Measurements from ENCODE around the gene RERE.

RERE gene

DNA sequence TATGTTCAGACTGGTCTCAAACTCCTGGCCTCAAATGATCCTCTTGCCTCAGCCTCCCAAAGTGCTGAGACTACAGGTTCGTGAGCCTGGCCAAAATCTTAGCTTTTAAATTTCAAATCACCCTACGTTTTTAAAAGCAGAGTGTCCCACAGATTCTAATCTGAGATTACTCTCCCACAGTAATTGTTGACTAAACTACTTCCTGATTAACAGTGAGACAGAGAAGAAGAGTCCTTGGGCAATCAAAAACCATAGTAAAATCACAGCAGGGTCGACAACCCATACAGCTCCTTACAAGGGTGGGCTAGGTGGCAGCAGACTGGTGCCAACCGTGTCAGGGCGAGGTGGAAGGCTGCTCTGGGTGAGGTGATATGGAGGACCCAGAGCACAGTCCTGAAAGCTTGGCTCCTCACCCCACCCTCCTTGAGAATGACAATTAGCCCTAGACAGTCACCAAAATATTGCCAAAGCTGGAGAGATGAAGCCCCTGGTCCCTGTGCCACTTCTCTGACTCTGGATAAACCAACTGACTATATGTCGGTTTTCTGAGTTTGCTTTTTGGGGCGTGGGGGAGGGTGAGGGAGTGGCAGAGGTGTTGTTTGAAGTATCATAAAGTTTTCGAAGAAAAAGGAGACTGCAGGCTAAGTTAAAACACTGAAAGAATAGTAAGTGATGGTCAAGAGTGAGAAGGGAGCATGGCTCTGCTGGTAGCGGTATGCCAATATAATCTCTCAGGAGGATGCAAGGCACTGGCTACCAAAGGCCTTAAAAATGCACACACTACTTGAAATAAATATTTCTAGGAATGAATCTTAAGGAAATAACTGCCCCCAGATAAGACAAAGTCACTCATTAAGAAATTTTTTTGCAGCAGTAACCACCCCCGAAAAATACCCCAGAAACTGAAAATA lies 412.7 kb downstream of the RERE start:
- DNase-seq (ENCODE audit: low read depth) = no peak

- DNase-seq (ENCODE audit: low read depth) = no peak
Observed at GRCh38 chr1:8402109-8402710, 415.2 kb downstream of the RERE start.

- no peak for DNase-seq (ENCODE audit: low read depth)
Observed at GRCh38 chr1:8398677-8399076, 418.8 kb downstream of the RERE start.

GRCh38 chr1:8398086-8398485 lies 419.4 kb downstream of the RERE start:
- DNase-seq (ENCODE audit: low read depth) = no peak

DNA sequence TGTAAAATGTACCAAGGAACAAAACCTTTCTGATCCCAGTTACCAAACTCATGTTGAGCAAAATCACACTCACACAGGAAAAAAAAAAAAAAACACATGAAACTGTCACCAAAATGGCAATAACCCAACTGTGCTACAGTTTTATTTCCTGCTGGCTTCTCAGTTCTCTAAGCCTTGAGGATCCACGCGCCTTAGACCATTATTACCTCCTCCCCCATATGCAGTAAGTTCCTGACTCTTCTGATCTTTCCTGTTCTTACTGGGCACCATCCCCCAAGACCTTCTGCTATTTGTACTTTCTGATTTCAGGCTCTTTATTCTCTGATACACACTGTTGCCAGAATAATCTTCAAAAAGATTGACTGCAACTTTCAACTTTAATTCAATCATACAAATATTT lies 419.9 kb downstream of the RERE start:
- DNase-seq (ENCODE audit: low read depth) = peak; percentile 61

GRCh38 chr1:8396786-8397406 lies 420.5 kb downstream of the RERE start:
- peak; percentile 99 for DNase-seq (ENCODE audit: low read depth)

GRCh38 chr1:8396083-8396785 lies 421.2 kb downstream of the RERE start:
- DNase-seq (ENCODE audit: low read depth) = peak; percentile 86

DNA sequence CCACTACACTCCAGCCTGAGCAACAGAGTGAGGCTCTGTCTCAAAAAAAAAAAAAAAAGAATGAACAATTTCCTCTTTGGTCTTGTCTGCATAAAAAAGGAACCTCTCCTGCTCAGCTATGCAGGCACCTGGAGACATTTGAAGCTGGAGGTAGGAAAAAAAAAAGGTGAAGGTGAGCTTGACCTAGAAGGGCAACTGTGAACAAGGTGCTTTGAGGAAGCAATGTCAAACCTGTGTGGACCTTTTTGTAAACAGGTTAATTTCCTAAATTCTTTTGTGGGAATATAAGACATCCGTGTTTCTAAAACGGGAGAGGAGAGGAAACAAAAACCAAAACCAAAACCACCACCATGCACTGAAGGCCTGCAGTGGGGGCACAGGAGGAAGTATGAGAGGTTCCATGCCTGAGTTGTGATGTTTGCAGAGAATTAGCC lies 422.0 kb downstream of the RERE start:
- peak; percentile 29 for DNase-seq (ENCODE audit: low read depth)

GRCh38 chr1:8394456-8395321 lies 422.8 kb downstream of the RERE start:
- DNase-seq (ENCODE audit: low read depth) = peak; percentile 94

GRCh38 chr1:8392522-8392921 lies 424.9 kb downstream of the RERE start:
- no peak for DNase-seq (ENCODE audit: low read depth)

GRCh38 chr1:8390707-8391106 lies 426.7 kb downstream of the RERE start:
- no peak for DNase-seq (ENCODE audit: low read depth)

DNA sequence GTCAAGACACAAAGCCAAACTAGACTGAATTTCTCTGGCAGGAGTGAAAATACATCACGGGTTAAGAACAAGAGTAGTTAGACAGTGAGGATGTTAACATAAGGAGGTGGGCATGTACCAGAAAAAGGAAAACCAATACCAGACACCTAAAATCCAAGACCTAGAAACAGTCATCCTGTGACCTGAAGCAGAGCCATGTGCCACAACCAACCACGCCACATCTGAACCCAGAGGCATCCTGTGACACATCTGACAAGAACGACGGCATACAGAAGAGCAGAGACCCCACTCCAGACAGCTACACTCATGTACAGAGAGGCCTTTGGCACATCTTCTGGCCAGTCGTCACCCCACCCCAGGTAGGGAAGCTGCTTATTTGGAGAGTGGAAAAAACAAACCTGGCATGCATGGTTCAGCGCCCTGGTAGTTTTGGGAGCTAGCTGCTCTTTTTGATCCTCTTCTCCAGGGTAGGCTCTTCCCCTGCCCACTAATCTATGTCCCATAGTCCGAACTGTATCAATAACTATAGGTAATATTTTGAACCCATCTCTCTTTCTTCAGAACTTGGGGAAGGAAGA lies 427.4 kb downstream of the RERE start:
- DNase-seq (ENCODE audit: low read depth) = no peak

- no peak for DNase-seq (ENCODE audit: low read depth)
Observed at GRCh38 chr1:8388732-8389562, 428.5 kb downstream of the RERE start.

DNA sequence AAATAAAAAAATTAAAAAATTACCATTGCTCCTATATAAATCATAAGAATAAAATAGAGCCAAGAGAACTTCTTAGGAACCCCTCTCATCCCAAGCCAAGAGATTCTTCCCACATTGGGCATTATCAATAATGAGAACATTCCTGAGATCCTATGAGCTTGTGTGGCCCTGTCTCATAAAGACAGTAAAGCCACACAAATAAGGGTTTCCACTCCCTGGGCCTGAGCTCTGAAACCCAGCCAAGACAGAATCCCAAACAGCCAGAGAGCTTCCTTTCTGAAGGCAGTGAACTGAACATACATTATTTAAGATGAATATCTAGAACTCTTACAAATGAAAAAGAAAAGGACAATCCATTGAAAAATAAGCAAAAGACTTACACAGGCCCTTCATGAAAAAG lies 431.2 kb downstream of the RERE start:
- no peak for DNase-seq (ENCODE audit: low read depth)

GRCh38 chr1:8384577-8384976 lies 432.9 kb downstream of the RERE start:
- DNase-seq (ENCODE audit: low read depth) = peak; percentile 43

GRCh38 chr1:8384088-8384487 lies 433.4 kb downstream of the RERE start:
- peak; percentile 49 for DNase-seq (ENCODE audit: low read depth)

DNA sequence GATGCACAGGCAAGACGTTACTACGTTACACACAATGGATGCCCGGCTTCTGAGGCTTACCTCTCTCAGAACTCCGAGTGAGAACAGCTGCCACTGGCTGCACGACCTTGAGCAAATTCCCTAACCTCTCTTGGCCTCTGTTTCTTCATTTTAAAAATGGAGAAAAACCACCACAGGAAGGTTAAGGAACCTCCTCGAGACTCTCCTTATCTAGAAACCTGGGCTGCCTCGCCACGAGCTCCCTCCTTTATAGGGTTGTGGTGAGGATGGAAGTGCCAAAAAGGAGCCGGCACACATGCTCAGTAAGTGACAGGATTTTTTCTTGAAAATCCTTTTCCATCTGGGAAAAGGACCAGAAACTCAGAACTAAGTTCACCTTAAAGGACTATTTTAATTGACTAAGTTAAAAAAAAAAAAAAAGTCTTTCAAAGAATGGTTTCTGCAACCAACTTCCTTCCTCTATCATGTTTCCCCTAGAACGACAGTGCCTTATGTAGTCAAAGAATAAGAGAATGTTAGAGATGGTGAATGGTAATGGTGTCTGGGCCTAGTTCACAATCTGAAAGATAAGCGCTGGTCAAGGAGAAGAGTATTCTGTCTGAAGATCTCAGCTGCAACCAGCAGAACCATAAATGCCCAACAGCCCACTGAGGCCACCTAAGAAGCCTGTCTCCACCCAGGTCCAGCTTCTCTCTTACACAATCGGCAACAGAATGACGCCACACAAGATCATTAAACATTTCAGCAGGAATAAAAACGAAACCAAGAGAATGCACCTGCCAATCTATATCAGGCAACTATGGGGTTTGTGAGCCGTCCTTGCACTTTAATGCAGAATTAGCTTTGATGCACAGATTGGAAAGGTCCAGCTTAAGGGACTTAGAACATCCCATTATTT lies 434.6 kb downstream of the RERE start:
- no peak for DNase-seq (ENCODE audit: low read depth)

DNA sequence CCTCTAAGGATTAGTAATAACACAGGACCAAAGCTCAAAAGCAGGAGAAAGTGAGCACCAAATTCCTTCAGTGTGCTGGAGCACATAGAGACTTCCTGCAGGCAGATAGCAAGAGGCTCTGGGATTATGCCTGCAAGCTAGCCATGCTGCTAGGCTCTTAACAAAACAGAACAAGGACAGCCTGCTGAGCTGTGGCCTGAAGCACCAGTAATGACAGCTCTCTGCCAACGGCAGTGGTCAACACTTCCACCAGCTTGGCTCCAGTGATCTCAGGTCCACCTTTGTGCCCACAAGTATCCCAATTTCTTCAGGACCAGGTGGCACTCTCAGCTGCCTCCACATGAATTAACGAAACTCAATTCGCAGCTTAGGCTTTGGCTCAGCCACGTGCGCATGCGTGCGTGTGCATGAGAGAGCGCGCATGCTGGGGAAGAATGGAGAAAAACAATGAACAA lies 435.4 kb downstream of the RERE start:
- peak; percentile 56 for DNase-seq (ENCODE audit: low read depth)

DNA sequence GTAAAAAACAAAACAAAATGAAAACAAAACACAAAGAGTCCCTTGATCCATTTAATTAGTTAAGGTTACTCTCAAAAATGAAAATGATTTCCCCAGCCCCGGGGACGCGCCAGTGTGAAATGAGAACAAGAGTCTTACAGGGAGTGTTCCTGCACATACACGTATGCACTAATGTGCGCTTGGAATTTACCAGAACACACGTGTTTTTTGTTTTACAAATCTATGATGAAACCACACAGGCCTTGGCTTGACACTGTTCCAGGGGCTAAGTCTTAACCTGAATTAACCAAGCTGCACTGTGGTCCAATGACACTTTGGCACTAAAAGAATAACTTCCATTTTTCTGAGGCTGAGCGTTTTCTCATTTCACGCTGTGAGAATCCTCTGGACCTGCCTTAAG lies 435.8 kb downstream of the RERE start:
- DNase-seq (ENCODE audit: low read depth) = peak; percentile 25
